Subcutaneous abdominal adipose tissue (tissue), 5 donors: ENCODE measurements around the gene TBC1D3.
"Not testable (repeated sequence)": the region's sequence is repeated elsewhere in the genome, so short reads cannot be mapped to it uniquely, and the experiment has no call there.

Experiments
- H3K27ac ChIP-seq: one replicate; pipeline ENCODE4 v1.7.0; 2013; ENCODE audit warnings: low read depth, mild to moderate bottlenecking, inconsistent platforms, low read length, moderate library complexity
- H3K27me3 ChIP-seq, 5 donors: one replicate each; pipeline ENCODE4 v1.7.0; 2013; ENCODE audit warnings: low read length in 5 of 5, inconsistent platforms in 1 of 5; ENCODE audit not compliant: control insufficient read depth in 5 of 5, insufficient read depth in 4 of 5
- H3K36me3 ChIP-seq, 5 donors: one replicate each; pipeline ENCODE4 v1.7.0; 2013; ENCODE audit warnings: low read length in 5 of 5; ENCODE audit not compliant: control insufficient read depth in 5 of 5, insufficient read depth in 5 of 5
- H3K4me1 ChIP-seq, 5 donors: one replicate each; pipeline ENCODE4 v1.7.0; 2013; ENCODE audit warnings: low read length in 5 of 5, mild to moderate bottlenecking in 3 of 5, moderate library complexity in 1 of 5; ENCODE audit not compliant: control insufficient read depth in 5 of 5, insufficient read depth in 5 of 5
- H3K4me3 ChIP-seq, 5 donors: one replicate each; pipeline ENCODE4 v1.7.0; 2013; ENCODE audit warnings: low read length in 5 of 5, low read depth in 1 of 5
- H3K9ac ChIP-seq, 5 donors: one replicate each; pipeline ENCODE4 v1.7.0; 2013; ENCODE audit warnings: low read length in 5 of 5, mild to moderate bottlenecking in 4 of 5, moderate library complexity in 3 of 5
- H3K9me3 ChIP-seq, 5 donors: one replicate each; pipeline ENCODE4 v1.7.0; 2013; ENCODE audit warnings: low read length in 5 of 5; ENCODE audit not compliant: control insufficient read depth in 5 of 5
- donor health status: healthy.
- donor health status: healthy.
- donor health status: healthy.
- donor health status: healthy.
- donor health status: healthy.

TBC1D3 gene

GRCh38 chr17:38192455-38192854 is at the start of gene TBC1D3:
TBC1D3 (minus strand) TSS chr17:38192555; CDS start chr17:38191029, 1,526 bp downstream.
- H3K4me3 ChIP-seq, H3K9me3 ChIP-seq: not testable (repeated sequence)

GRCh38 chr17:38232790-38233189 is 40.4 kb upstream of the TBC1D3 start:
- H3K9ac ChIP-seq, H3K27me3 ChIP-seq, H3K27ac ChIP-seq, H3K4me1 ChIP-seq, H3K4me3 ChIP-seq, H3K9me3 ChIP-seq, H3K36me3 ChIP-seq: not testable (repeated sequence)

More at GRCh38 chr17:38192455-38192854, at the start of gene TBC1D3:
- not testable (repeated sequence) for H3K27me3 ChIP-seq, H3K4me1 ChIP-seq, H3K9ac ChIP-seq, H3K36me3 ChIP-seq, H3K27ac ChIP-seq

GRCh38 chr17:38225844-38226495 is 33.6 kb upstream of the TBC1D3 start:
- H3K36me3 ChIP-seq, H3K27me3 ChIP-seq, H3K4me1 ChIP-seq, H3K9ac ChIP-seq, H3K9me3 ChIP-seq, H3K27ac ChIP-seq, H3K4me3 ChIP-seq: not testable (repeated sequence)

- not testable (repeated sequence) for H3K36me3 ChIP-seq, H3K4me1 ChIP-seq, H3K27ac ChIP-seq, H3K27me3 ChIP-seq, H3K9ac ChIP-seq, H3K9me3 ChIP-seq, H3K4me3 ChIP-seq
Observed at GRCh38 chr17:38220867-38221266, 28.5 kb upstream of the TBC1D3 start.

- not testable (repeated sequence) for H3K9me3 ChIP-seq, H3K4me3 ChIP-seq, H3K27ac ChIP-seq, H3K9ac ChIP-seq, H3K27me3 ChIP-seq, H3K4me1 ChIP-seq, H3K36me3 ChIP-seq
Observed at GRCh38 chr17:38200271-38200670, 7.9 kb upstream of the TBC1D3 start.

GRCh38 chr17:38134860-38135259 is 57.5 kb downstream of the TBC1D3 start:
- H3K27ac ChIP-seq, H3K4me1 ChIP-seq, H3K36me3 ChIP-seq, H3K4me3 ChIP-seq, H3K9ac ChIP-seq, H3K27me3 ChIP-seq, H3K9me3 ChIP-seq: not testable (repeated sequence)
